ENCODE data around the gene NFYC.

The NFYC gene

DNA sequence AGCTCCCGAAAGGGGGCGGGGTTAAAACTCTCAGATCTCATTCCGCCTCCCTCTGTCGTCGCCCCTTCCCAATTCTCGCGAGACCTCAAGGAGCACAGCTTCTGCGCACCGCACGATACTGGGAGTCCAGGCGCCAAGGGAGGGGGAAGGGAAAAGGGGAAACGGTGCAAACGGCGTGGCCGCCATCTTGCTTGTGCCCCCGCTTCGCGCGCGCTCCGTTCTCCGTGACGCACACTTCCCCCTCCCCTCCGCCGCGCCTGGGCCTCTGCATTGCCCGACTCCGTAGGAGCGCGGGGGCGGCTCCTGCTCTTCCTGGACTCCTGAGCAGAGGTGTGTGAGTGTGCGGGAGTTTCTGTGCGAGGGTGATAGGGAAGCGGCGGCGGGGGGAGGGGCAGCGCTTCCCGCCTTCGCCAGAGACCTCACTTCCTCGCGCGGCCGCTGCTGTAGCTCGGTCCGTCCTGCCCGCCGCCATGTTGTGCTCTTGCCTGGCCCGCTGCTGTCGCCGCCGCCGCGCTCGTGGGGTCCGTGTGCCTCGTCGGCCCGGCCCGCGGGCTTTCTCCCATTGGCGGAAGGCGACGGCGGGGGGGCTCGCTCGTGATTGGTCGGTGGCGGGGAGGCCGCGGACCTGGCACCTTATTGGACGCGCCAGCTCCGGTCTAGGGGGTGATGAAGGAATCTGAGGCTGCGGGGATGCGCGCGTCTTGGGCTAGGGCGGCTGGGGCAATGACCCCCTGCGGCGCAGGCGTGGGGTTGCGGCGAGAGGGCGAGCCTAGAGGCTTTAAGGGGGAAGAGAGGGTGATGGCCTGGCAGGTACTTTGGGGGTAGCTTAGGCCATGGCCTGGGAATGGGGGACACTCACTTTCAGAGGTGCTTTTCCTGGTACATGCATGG lies at the start of gene NFYC:
TSS of gene NFYC (plus strand) at position 167 of the 891 bp plus-strand sequence. CDS start 47,140 bp downstream, outside the sequence.
- peak; percentile 94 to 96 for DNase-seq

- DNase-seq: no peak
Measured at GRCh38 chr1:40645118-40645680, 46.3 kb upstream of the NFYC start.

DNA sequence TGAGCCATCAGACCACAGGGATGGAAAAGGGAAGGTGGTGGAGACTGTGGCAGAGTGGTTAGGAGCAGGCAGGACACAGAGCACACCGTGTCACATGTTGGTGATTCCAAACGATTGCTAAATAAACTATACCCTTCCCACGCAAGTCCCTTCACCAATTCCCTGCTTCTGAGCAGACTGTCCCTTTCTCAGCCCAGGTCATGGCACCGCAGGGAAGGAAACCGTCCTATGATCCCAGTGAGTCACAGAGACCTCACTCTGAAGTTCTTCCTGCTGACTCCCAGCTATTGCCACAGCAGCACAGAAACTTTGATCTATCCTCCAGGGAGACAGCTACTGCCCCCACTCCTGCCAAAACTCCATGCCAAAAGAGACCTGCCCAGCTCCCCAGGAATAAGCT lies 45.2 kb upstream of the NFYC start:
- no peak for DNase-seq

GRCh38 chr1:40648200-40648599 lies 43.3 kb upstream of the NFYC start:
- DNase-seq: no peak

GRCh38 chr1:40648928-40649591 lies 42.4 kb upstream of the NFYC start:
- no peak for DNase-seq

DNA sequence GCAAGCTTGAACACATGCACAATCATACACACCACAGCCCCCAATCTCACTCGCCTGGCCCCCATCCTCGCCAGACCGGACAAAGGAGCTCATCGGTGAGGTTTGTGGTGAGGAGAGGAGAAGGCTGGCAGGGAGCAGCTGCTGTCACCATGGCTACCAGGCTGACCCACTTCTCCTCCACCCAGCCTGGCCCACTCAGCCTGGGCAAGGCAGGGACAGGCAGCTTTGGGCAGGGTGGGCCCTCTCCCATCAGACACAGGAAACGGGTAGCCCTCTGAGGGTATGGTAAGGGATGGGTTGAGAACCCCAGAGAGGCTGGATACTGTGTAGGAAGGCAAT lies 41.9 kb upstream of the NFYC start:
- no peak for DNase-seq

DNA sequence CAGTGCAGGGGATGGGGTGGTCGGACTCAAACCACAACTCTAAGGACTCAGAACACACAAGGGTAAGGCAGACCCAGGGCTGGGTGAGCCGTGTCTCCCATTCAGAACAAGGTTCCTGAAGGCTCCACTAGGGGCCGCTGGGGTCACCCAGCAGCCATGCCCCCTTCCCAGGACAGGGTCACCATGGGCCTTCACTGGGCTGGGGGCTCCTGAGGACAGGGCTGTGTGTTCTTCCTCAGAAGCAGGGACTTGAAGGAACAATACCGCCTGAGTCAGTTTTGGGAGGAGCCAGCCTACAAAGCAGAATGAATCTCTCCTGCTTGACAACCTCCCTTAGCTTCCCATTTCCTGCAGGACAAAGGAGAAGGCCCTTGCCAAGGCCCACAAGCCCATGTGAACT lies 41.4 kb upstream of the NFYC start:
- DNase-seq: no peak

DNA sequence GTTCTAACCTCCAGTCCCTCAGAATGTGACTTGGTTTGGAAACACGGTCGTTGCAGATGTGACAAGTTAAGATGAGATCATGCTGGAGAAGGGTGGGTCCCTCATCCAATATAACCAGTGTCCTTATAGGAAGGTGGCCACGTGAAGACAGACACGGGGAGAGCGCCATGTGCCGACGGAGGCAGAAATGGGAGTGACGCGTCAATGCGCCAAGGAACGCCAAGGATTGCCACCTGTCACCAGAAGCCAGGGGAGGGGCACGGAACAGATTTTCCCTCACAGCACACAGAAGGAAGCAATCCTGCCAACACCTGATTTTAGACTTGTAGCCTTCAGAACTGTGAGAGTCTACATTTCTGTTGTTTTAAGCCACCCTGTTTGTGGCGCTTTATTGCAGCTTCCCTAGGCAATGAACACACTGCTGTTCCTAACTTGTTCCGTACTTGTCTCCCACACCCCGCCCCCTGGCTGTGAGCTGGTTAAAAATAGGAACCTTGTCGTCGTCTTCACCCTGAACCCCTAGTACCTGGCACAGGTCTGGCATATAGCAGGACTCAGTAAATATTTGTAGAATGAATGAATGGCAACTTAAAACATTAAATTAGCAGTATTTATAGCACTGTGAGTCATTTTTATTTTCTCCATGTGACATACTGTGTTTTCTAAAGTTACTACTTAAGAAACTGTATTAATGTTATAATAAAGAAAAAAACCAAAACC lies 40.2 kb upstream of the NFYC start:
- no peak for DNase-seq

DNA sequence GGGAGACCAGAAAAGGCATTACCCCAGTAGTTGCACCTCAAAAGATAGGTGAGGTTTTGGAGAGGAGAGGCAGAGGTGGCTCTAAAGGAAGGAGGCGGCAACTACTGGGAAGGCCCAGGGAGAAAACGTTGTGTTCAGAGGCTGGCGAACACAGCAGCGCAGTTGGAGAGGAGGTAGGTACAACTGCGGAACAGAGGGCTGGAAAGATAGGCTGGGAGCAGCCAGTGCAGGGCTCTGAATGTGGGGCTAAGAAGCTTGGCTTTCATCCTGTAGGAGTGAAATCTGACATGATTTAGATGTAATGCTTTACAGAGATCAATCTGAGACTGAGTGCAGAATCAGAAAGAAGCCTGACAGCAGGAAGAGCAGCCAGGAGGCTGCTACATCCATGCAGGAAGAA lies 39.0 kb upstream of the NFYC start:
- DNase-seq: no peak

- no peak for DNase-seq
Measured at GRCh38 chr1:40652979-40653378, 38.5 kb upstream of the NFYC start.

DNA sequence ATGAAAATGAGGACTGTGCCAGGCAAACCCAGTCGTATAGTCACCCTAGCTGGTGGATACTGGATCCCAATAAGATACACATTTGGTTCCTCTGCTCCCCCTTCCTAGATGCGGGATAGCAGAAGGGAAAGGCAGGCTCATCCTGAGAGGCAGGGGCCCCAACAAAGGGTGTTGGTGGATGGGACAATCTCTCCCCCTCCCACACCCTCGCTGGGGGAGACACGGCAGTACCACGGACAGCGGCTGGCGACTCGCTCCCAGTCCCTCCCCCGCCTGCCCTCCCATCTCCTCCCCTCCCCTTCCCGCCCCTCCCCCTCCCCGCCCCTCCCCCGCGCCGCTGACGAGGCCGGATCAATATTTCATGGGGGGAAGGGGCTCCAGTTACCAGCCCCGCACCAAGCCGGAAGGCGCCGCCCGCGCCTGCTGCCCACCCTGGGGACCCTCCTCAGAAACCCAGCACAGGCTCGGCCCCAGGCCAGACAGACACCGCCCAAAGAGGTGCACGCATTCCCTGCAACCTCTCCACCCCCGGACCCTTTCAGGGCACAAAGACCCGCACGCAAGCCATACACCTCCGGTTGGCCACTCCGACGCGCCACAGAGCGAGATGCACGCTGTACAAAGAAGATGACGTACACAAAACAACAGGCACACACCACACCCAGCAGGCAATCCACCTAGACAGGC lies 37.5 kb upstream of the NFYC start:
- DNase-seq: no peak

DNA sequence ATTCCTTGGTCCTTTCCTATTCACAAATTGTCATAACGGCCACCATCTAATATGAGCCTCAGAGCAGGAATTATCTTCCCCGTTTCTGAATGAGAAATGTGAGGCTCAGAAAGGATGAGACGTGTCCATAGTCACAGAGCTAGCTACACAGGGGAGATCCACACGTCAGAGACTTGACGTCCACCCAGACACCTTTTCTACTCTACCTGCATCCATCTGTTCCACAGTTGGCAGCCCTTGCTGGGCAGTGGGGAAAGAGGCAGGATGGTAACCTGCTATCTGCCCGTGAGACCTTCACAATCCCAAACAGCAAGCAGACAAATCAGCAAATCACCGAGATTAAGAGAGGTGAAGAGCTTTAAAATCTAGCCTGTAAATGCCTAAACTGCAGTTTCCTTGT lies 34.5 kb upstream of the NFYC start:
- DNase-seq: no peak

GRCh38 chr1:40658751-40659648 lies 32.5 kb upstream of the NFYC start:
- no peak for DNase-seq

DNA sequence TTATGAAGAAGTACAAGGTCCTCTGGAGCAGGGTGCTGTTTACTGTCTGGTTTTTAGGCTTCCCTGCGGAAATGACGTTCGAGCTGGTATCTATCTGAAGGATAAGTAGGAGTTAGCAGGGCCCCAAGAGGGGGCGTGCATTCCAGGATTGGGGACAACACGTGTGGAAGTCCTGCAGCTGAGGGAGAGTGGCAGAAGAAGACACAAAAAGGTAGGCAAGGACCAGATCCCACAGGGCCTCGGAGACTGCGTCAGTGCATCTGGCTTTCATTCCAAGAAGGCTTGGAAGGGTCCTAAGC lies 31.9 kb upstream of the NFYC start:
- no peak for DNase-seq

- no peak for DNase-seq
Measured at GRCh38 chr1:40661678-40662077, 29.8 kb upstream of the NFYC start.

GRCh38 chr1:40662151-40662550 lies 29.4 kb upstream of the NFYC start:
- DNase-seq: no peak

DNA sequence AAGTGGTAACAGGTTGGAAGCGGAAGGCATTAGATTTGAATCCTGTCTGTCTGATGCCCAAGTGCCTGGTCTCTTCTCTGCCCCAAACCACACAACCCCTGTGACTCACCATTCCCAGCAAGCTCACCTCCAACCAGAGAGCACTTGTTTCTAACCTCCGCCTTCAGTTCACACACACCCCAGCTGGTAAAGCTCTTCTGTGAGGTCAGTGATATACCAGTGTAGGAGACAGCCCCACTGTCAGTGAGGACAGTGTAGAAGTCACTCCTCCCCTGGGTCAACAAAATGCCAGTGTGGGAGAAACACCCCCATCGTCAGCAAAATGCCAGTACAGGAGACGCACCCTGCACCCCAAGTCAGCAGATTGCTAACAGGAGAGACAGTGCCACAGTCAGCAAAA lies 28.6 kb upstream of the NFYC start:
- DNase-seq: peak in 1 of 2 donors; percentile 12

GRCh38 chr1:40663324-40664166 lies 28.0 kb upstream of the NFYC start:
- DNase-seq: no peak

DNA sequence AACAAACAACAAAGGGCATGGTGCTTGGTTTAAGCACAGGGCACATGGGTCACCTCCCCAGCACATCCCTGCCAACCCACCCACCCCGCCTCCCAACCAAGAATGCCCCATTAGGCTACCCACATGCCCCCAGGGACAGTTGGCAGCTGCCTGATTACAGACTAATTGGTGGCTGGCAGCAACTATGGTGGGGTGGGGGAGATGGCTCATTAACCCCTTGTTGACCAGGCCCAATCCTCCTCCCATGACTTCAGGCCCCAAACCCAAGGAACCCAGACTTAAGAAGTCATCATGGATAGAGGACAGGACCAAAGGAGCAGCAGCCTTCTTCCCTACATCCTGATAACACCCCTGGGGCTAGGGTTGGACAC lies 27.4 kb upstream of the NFYC start:
- DNase-seq: no peak

DNA sequence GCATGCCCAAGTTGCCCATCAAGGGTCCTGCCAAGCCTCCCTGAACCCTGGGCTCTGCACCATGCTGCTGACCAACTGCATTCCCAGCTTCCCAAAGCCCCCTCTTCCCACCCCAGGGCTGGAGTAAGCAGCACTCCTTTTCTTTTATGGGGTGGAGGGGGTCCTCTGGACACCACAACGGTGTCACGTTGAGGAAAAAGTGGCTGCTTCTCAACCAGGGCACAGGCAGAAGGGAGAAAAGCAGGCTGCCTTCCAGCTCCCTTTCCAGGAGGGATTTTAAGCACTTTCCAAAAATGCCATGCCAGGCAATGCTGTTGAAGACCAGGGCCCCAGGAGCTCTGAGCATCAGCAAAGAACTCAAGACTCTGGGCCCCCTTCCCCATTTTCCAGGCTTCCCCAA lies 26.7 kb upstream of the NFYC start:
- no peak for DNase-seq

All from activated CD4-positive, alpha-beta T cell treated with anti-CD3 and anti-CD28 coated beads for 4 hours (primary cell).